ENCODE data around the gene FAM163B. TPM values are rescaled to one million over a fixed set of nuclear protein-coding genes. Genes with fewer than 3 reads are reported as not detected.

FAM163B gene
- total and polyA plus RNA-seq, 2 experiments from 2014 or later = 0.60 to 1.3 TPM

DNA sequence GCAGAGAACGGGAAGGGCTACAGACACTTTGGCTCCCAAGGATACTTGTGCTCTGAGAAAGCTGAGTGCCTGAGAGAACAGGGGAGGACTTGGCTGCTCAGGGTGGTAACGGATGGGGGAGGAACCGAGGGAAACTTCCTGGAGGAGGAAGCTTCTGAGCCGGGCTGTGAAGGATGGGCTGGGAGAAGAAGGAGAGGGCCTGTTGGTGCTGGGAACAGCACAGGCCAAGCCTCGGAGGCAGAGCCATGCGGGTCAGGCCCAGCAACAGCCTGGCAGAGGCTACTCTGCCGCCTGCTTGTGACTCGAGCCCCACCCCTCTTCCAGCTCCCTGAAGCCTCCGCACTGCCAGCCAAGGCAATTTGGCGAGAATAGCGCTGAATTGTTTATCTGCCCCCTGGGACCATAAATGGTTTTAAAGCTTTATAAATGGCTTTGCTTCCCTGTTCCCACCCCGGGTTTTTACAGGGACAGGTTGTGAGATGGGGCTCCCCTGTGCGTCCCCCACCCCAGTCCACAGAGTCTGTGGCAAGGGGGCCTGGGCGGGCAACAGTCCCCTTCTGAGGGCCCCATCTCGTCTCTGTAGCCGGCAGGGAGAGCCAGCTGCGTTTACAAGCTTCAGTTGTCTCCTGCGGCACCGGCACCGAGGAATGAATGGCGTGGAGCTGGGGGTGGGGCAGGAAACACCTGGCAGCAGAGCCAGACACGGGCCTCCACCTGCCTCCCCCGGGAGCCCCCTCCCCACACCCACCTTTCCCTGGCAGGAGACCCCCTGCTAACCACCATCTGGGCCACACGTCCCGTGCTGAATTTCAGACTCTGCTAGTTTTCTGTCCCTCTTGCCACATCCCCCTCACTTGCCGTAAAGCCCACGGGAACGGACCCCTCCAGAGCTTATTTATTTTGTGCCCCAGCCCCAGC is 24.4 kb downstream of the FAM163B start:
- Histone ChIP-seq H3K4me1 (ENCODE audit: insufficient read depth) (peaks cover 7% of the 10 kb centered on the region), H3K36me3 (ENCODE audit: insufficient read depth) (no peaks in the 10 kb centered on the region), H3K4me2 (peak overlapping the region; percentile 60; the same call in 1 of the 2 replicates), H3K27ac (ENCODE audit: low read depth) (peak overlapping the region; percentile 78), H2AFZ (peak overlapping the region; percentile 90), H3K9me2 (ENCODE audit: insufficient read depth) (no peaks in the 10 kb centered on the region), H4K20me1 (replicated peaks; ENCODE audit: insufficient read depth) (no peaks in the 10 kb centered on the region), H3F3A (replicated peaks; ENCODE audit: low read depth) (no peaks in the 10 kb centered on the region; the same call in 1 of the 2 replicates), H3K27me3 (ENCODE audit: insufficient read depth) (no peaks in the 10 kb centered on the region), H3K4me3 (0 out of 2 replicates have a peak overlapping the region, but pooled peaks have one; percentile 24), H3K79me2 (replicated peaks; ENCODE audit: insufficient read depth) (no peaks in the 10 kb centered on the region)
- Mint-ChIP-seq H3K4me3 (peak overlapping the region; percentile 21; the same call in 2 of the 3 replicates), H3K4me1 (peaks cover 45% of the 10 kb centered on the region), H3K36me3 (ENCODE audit: low read depth) (peaks cover 8% of the 10 kb centered on the region), H3K27ac (peak overlapping the region; percentile 64), H3K27me3 (ENCODE audit: insufficient read depth, low read depth, poor library complexity) (peaks cover 7% of the 10 kb centered on the region), H3K9me3 (peaks cover 9% of the 10 kb centered on the region)
- DNase-seq (ENCODE audit: low spot score) (peak; percentile 69), ATAC-seq (peak; percentile 65)
- no peak for TF ChIP-seq ZNF331 (CRISPR knock-in tag; IDR thresholded peaks at IDR 0.05; ENCODE audit: low read depth)
- TF ChIP-seq, protein P1, sequence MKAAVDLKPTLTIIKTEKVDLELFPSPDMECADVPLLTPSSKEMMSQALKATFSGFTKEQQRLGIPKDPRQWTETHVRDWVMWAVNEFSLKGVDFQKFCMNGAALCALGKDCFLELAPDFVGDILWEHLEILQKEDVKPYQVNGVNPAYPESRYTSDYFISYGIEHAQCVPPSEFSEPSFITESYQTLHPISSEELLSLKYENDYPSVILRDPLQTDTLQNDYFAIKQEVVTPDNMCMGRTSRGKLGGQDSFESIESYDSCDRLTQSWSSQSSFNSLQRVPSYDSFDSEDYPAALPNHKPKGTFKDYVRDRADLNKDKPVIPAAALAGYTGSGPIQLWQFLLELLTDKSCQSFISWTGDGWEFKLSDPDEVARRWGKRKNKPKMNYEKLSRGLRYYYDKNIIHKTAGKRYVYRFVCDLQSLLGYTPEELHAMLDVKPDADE (IDR thresholded peaks at IDR 0.05) = no peak
- no peak for TF ChIP-seq EZH2 (IDR thresholded peaks at IDR 0.05; ENCODE audit: low read depth, unreplicated experiment)
- no peak for TF ChIP-seq JUNB (IDR thresholded peaks at IDR 0.05; ENCODE audit: unreplicated experiment)
- TF ChIP-seq EZH2phosphoT487 (IDR thresholded peaks at IDR 0.05; ENCODE audit: unreplicated experiment) = no peak
- TF ChIP-seq ZNF114 (CRISPR knock-in tag; IDR thresholded peaks at IDR 0.05) = no peak
- no peak for TF ChIP-seq POLR2AphosphoS5 (IDR thresholded peaks at IDR 0.05; ENCODE audit: low read depth)
- no peak for TF ChIP-seq NANOG (IDR thresholded peaks at IDR 0.05; ENCODE audit: borderline replicate concordance)
- no peak for TF ChIP-seq STAT1 (IDR thresholded peaks at IDR 0.05; ENCODE audit: unreplicated experiment)
- TF ChIP-seq, protein P2, sequence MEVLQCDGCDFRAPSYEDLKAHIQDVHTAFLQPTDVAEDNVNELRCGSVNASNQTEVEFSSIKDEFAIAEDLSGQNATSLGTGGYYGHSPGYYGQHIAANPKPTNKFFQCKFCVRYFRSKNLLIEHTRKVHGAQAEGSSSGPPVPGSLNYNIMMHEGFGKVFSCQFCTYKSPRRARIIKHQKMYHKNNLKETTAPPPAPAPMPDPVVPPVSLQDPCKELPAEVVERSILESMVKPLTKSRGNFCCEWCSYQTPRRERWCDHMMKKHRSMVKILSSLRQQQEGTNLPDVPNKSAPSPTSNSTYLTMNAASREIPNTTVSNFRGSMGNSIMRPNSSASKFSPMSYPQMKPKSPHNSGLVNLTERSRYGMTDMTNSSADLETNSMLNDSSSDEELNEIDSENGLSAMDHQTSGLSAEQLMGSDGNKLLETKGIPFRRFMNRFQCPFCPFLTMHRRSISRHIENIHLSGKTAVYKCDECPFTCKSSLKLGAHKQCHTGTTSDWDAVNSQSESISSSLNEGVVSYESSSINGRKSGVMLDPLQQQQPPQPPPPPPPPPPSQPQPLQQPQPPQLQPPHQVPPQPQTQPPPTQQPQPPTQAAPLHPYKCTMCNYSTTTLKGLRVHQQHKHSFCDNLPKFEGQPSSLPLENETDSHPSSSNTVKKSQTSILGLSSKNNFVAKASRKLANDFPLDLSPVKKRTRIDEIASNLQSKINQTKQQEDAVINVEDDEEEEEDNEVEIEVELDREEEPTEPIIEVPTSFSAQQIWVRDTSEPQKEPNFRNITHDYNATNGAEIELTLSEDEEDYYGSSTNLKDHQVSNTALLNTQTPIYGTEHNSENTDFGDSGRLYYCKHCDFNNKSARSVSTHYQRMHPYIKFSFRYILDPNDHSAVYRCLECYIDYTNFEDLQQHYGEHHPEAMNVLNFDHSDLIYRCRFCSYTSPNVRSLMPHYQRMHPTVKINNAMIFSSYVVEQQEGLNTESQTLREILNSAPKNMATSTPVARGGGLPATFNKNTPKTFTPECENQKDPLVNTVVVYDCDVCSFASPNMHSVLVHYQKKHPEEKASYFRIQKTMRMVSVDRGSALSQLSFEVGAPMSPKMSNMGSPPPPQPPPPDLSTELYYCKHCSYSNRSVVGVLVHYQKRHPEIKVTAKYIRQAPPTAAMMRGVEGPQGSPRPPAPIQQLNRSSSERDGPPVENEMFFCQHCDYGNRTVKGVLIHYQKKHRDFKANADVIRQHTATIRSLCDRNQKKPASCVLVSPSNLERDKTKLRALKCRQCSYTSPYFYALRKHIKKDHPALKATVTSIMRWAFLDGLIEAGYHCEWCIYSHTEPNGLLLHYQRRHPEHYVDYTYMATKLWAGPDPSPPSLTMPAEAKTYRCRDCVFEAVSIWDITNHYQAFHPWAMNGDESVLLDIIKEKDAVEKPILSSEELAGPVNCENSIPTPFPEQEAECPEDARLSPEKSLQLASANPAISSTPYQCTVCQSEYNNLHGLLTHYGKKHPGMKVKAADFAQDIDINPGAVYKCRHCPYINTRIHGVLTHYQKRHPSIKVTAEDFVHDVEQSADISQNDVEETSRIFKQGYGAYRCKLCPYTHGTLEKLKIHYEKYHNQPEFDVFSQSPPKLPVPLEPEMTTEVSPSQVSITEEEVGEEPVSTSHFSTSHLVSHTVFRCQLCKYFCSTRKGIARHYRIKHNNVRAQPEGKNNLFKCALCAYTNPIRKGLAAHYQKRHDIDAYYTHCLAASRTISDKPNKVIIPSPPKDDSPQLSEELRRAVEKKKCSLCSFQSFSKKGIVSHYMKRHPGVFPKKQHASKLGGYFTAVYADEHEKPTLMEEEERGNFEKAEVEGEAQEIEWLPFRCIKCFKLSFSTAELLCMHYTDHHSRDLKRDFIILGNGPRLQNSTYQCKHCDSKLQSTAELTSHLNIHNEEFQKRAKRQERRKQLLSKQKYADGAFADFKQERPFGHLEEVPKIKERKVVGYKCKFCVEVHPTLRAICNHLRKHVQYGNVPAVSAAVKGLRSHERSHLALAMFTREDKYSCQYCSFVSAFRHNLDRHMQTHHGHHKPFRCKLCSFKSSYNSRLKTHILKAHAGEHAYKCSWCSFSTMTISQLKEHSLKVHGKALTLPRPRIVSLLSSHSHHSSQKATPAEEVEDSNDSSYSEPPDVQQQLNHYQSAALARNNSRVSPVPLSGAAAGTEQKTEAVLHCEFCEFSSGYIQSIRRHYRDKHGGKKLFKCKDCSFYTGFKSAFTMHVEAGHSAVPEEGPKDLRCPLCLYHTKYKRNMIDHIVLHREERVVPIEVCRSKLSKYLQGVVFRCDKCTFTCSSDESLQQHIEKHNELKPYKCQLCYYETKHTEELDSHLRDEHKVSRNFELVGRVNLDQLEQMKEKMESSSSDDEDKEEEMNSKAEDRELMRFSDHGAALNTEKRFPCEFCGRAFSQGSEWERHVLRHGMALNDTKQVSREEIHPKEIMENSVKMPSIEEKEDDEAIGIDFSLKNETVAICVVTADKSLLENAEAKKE (CRISPR knock-in tag; IDR thresholded peaks at IDR 0.05) = no peak
- no peak for TF ChIP-seq REST (IDR thresholded peaks at IDR 0.05; ENCODE audit: unreplicated experiment)
- TF ChIP-seq, protein P3, sequence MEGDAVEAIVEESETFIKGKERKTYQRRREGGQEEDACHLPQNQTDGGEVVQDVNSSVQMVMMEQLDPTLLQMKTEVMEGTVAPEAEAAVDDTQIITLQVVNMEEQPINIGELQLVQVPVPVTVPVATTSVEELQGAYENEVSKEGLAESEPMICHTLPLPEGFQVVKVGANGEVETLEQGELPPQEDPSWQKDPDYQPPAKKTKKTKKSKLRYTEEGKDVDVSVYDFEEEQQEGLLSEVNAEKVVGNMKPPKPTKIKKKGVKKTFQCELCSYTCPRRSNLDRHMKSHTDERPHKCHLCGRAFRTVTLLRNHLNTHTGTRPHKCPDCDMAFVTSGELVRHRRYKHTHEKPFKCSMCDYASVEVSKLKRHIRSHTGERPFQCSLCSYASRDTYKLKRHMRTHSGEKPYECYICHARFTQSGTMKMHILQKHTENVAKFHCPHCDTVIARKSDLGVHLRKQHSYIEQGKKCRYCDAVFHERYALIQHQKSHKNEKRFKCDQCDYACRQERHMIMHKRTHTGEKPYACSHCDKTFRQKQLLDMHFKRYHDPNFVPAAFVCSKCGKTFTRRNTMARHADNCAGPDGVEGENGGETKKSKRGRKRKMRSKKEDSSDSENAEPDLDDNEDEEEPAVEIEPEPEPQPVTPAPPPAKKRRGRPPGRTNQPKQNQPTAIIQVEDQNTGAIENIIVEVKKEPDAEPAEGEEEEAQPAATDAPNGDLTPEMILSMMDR (conservative IDR thresholded peaks at IDR 0.05; ENCODE audit: low read depth in 2 of 2) = no peak
- TF ChIP-seq CREB1 (CRISPR knock-in tag; IDR thresholded peaks at IDR 0.05; ENCODE audit: low read depth) = no peak
